Suprapubic skin (tissue), 4 donors: ENCODE results near the gene CDH8. TPM values are rescaled to one million over a fixed set of nuclear protein-coding genes. Genes with fewer than 3 reads are reported as not detected.

Experiments used
- DNase-seq, 2 donors: peaks; one replicate each; pipeline ENCODE4 v3.0.0-alpha.2; 2019; ENCODE audit warnings: low spot score in 2 of 2
- H3K27ac ChIP-seq: fragments of 200-600 bp; sonication (generic); one replicate; pipeline ENCODE4 v1.5.1; 2019
- H3K27me3 ChIP-seq: fragments of 200-600 bp; sonication (generic); one replicate; pipeline ENCODE4 v1.5.1; 2019
- H3K36me3 ChIP-seq: fragments of 200-600 bp; sonication (generic); one replicate; pipeline ENCODE4 v1.5.1; 2019
- H3K4me1 ChIP-seq: fragments of 200-600 bp; sonication (generic); one replicate; pipeline ENCODE4 v1.5.1; 2019
- H3K4me3 ChIP-seq: fragments of 200-600 bp; sonication (generic); one replicate; pipeline ENCODE4 v1.5.1; 2019; ENCODE audit warnings: mild to moderate bottlenecking
- H3K9me3 ChIP-seq: fragments of 200-600 bp; sonication (generic); one replicate; pipeline ENCODE4 v1.5.1; 2019
- CTCF ChIP-seq, 2 donors: fragments of 200-600 bp in 1 of 2; fragments of 450-650 bp in 1 of 2; sonication (generic) in 1 of 2; IDR thresholded peaks; one replicate each; pipeline ENCODE4 v1.5.1; 2016 to 2019; ENCODE audit warnings: antibody characterized with exemption in 2 of 2, mild to moderate bottlenecking in 1 of 2, moderate library complexity in 1 of 2
- EP300 ChIP-seq: sonication (generic); formaldehyde crosslinking; IDR thresholded peaks from one replicate; pipeline ENCODE4 v1.6.1; 2017; ENCODE audit warnings: antibody characterized with exemption
- POLR2A ChIP-seq, 2 donors: fragments of 450-650 bp; IDR thresholded peaks; one replicate each; pipeline ENCODE4 v1.6.1; 2017; ENCODE audit warnings: antibody characterized with exemption in 2 of 2, mild to moderate bottlenecking in 2 of 2, moderate library complexity in 2 of 2
- POLR2AphosphoS5 ChIP-seq, 3 donors: sonication (generic); formaldehyde crosslinking; IDR thresholded peaks; one replicate each; pipeline ENCODE4 v1.6.1; 2017; ENCODE audit warnings: antibody characterized with exemption in 3 of 3
- WGBS: methylation state at CpG from one replicate; pipeline ENCODE4 v1.1.5; 2018; 5-methylcytosine and 5-hydroxymethylcytosine counted together
- total RNA-seq, 4 donors: library from RNA; depleted of rRNA; stranded (reverse); fragments of >200 nt; gene quantifications; one replicate each; pipeline ENCODE4 v1.1.0, GENCODE V29; 2016

Gene CDH8
- total RNA-seq, 4 donors from 2014 or later: 0.42 to 5.8 (median 2.2) TPM; not detected in 1

DNA sequence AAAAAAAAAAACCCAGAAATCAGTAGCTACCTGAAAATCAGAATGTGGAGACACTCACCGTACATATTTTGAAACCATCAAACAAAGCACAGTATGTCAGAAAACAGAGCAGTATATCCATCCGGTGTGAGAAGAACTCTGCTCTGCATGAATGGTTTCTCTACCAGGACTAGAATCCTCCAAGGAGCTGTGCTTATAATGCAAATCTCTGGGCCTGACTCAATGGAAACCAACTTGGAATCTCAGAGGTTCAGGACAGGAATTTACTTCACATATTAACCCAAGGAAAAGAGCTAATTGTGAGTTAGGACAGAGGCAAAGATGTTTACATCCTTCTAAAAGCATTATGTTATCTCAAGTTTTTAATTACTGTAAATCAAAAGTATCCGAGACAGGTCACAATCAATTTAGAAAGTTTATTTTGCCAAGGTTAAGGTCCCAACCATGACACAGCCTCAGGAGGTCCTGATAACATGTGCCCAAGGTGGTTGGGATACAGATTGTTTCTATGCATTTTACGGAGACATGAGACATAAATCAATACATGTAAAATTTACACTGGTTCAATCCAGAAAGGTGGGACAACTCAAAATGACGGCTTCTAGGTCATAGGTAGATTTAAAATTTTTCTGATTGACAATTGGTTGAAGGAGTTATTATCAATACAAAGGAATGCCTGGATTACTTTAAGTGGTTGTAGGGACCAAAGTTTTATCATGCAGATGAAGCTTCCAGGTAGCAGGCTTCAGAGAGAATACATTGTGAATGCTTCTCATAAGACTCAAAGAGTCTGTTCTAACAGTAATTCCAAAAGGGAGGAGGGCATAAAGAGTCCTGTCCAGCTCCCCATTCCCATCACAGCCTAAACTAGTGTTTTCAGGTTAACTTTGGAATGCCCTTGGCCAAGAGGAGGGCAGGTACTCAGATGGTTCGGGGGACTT is 164.1 kb downstream of the CDH8 start:
- H3K27me3 ChIP-seq: no peaks in the 10 kb centered on the region

DNA sequence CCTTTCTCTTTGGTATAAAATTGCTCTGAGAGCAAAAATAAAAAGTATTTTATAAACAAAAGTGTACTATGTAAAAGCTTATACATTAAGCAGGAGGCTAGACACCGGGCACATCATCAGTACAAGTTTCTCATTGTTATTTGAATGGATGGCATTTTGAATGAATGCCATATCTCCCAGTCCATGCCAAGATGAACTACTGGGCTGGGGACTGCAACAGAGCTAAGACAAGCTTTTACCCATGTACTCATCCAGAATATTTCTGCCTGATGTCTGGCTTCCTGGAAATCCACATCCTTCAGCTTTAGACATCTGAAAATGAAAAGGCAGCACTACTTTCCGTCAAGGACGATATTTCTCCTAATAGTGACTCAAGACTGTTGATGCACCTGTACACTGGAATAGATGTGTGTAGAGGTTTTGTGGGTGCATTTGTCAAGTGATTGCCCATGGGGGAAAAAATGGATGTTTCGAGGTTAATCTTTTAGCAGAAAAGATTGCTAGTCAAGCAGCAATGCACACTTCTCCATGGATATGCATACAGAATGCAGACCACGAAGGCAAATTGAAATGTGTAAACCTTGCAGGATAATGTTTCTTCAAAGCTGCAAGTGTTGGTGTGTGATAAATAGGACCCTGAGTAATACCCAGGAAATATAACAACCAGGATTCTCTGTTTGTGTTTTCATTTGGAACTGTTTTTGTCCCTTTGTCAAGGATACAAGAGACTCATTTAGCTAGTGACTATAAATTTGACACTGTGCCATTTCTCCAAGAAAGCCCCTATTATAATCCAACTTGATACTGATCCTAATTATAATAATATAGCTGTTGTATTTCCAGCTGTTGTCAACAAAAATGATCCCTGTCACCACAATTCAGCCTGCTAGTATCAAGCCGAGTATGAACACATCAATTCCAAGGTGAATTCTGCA is 173.8 kb downstream of the CDH8 start:
- no peak for DNase-seq
- TF ChIP-seq CTCF (IDR thresholded peaks at IDR 0.05) (no peak), EP300 (no peak), POLR2A (IDR thresholded peaks at IDR 0.05) (no peak), POLR2AphosphoS5 (IDR thresholded peaks at IDR 0.05) (no peak)
- Histone ChIP-seq H3K27ac (no peak overlapping the region), H3K9me3 (no peaks in the 10 kb centered on the region), H3K4me3 (no peak overlapping the region), H3K4me1 (no peaks in the 10 kb centered on the region), H3K27me3 (no peaks in the 10 kb centered on the region), H3K36me3 (no peaks in the 10 kb centered on the region)
- 72% methylated on average over 6 of the region's 6 CpGs for WGBS

More for the DNA sequence above, 164.1 kb downstream of the CDH8 start:
- Histone ChIP-seq H3K36me3 (no peaks in the 10 kb centered on the region), H3K9me3 (no peaks in the 10 kb centered on the region), H3K4me1 (no peaks in the 10 kb centered on the region), H3K4me3 (no peak overlapping the region), H3K27ac (no peak overlapping the region)
- 87% methylated on average over 6 of the region's 6 CpGs for WGBS
- no peak for DNase-seq
- TF ChIP-seq EP300: no peak
- TF ChIP-seq POLR2AphosphoS5 (IDR thresholded peaks at IDR 0.05): no peak
- TF ChIP-seq CTCF (IDR thresholded peaks at IDR 0.05): no peak
- no peak for TF ChIP-seq POLR2A (IDR thresholded peaks at IDR 0.05)

GRCh38 chr16:61858988-61859387 is 177.2 kb downstream of the CDH8 start:
- H3K4me1 ChIP-seq: no peaks in the 10 kb centered on the region
- H3K36me3 ChIP-seq: no peaks in the 10 kb centered on the region
- no peaks in the 10 kb centered on the region for H3K27me3 ChIP-seq
- no peak overlapping the region for H3K27ac ChIP-seq
- H3K9me3 ChIP-seq: no peaks in the 10 kb centered on the region
- TF ChIP-seq EP300 (no peak), CTCF (IDR thresholded peaks at IDR 0.05) (no peak), POLR2AphosphoS5 (IDR thresholded peaks at IDR 0.05) (no peak), POLR2A (IDR thresholded peaks at IDR 0.05) (no peak)
- 93% methylated on average over 1 of the region's 1 CpG for WGBS
- no peak for DNase-seq
- no peak overlapping the region for H3K4me3 ChIP-seq

- TF ChIP-seq POLR2A (IDR thresholded peaks at IDR 0.05) (no peak), POLR2AphosphoS5 (IDR thresholded peaks at IDR 0.05) (no peak), EP300 (no peak), CTCF (IDR thresholded peaks at IDR 0.05) (no peak)
- H3K27me3 ChIP-seq: no peaks in the 10 kb centered on the region
- WGBS: 66% methylated on average over 2 of the region's 2 CpGs
- no peak overlapping the region for H3K4me3 ChIP-seq
- no peak overlapping the region for H3K27ac ChIP-seq
- no peaks in the 10 kb centered on the region for H3K4me1 ChIP-seq
- H3K36me3 ChIP-seq: no peaks in the 10 kb centered on the region
- no peaks in the 10 kb centered on the region for H3K9me3 ChIP-seq
- DNase-seq: no peak
These were observed 193.6 kb downstream of the CDH8 start for GRCh38 chr16:61842666-61843065.
